SK-N-MC (cell line): Measurements from ENCODE around the gene GABRD.

Experiments
- DNase-seq: peaks from one replicate; pipeline ENCODE4 v3.0.0-alpha.2; 2011; ENCODE audit warnings: low read depth, low spot score
- H3K27ac ChIP-seq: fragments of 200-600 bp; sonication (generic); 2 replicates; pipeline ENCODE4 v1.5.1; 2016; ENCODE audit warnings: mixed run types
- H3K36me3 ChIP-seq: fragments of 200-600 bp; sonication (generic); 2 replicates; pipeline ENCODE4 v1.6.1; 2017; ENCODE audit warnings: antibody characterized with exemption, low read length, mixed read lengths; ENCODE audit not compliant: insufficient read depth
- H3K4me3 ChIP-seq: fragments of 200-600 bp; sonication (generic); 2 replicates; pipeline ENCODE4 v1.5.1; 2016
- H3K9ac ChIP-seq: fragments of 200-600 bp; sonication (generic); 2 replicates; pipeline ENCODE4 v1.8.0; 2017; ENCODE audit warnings: mixed run types, mixed read lengths; ENCODE audit not compliant: insufficient read length
- H3K9me3 ChIP-seq: fragments of 200-600 bp; sonication (generic); 2 replicates; pipeline ENCODE4 v1.6.1; 2017; ENCODE audit warnings: low read depth, mild to moderate bottlenecking, antibody characterized with exemption, low read length, moderate library complexity, mixed read lengths
- EZH2 ChIP-seq: fragments of 200-600 bp; sonication (generic); IDR thresholded peaks from one replicate; pipeline ENCODE4 v1.6.1; 2017; ENCODE audit warnings: antibody characterized with exemption
- FOXP2 ChIP-seq: optimal IDR thresholded peaks from 2 replicates; pipeline ENCODE3; 2011; ENCODE audit warnings: mild to moderate bottlenecking, moderate library complexity; ENCODE audit not compliant: insufficient read depth; ENCODE audit errors: extremely low read length, control extremely low read depth
- POLR2AphosphoS5 ChIP-seq: IDR thresholded peaks from 2 replicates; pipeline ENCODE4 v1.6.1; 2012; ENCODE audit warnings: mild to moderate bottlenecking, low read depth, low read length, borderline replicate concordance

Gene GABRD

GRCh38 chr1:2046174-2046917 lies 27.2 kb downstream of the GABRD start:
- Histone ChIP-seq H3K9me3 (no peaks in the 10 kb centered on the region), H3K4me3 (no peak overlapping the region), H3K27ac (no peak overlapping the region), H3K36me3 (no peaks in the 10 kb centered on the region), H3K9ac (no peak overlapping the region)
- DNase-seq = no peak
- TF ChIP-seq EZH2 (no peak), POLR2AphosphoS5 (no peak), FOXP2 (no peak)

- H3K4me3 ChIP-seq = no peak overlapping the region
- no peak for DNase-seq
These were observed 28.0 kb downstream of the GABRD start for GRCh38 chr1:2046953-2047748.

GRCh38 chr1:2047749-2048729 lies 28.9 kb downstream of the GABRD start:
- H3K36me3 ChIP-seq = no peaks in the 10 kb centered on the region
- no peak overlapping the region for H3K27ac ChIP-seq
- H3K9ac ChIP-seq = no peak overlapping the region
- no peak overlapping the region for H3K4me3 ChIP-seq
- no peaks in the 10 kb centered on the region for H3K9me3 ChIP-seq
- no peak for DNase-seq
- TF ChIP-seq FOXP2 (no peak), POLR2AphosphoS5 (no peak), EZH2 (no peak)

More at GRCh38 chr1:2046953-2047748, 28.0 kb downstream of the GABRD start:
- Histone ChIP-seq H3K9me3 (no peaks in the 10 kb centered on the region), H3K27ac (no peak overlapping the region), H3K36me3 (no peaks in the 10 kb centered on the region), H3K9ac (no peak overlapping the region)
- no peak for TF ChIP-seq FOXP2
- TF ChIP-seq EZH2 = no peak
- TF ChIP-seq POLR2AphosphoS5 = no peak

- TF ChIP-seq EZH2 (no peak), FOXP2 (no peak), POLR2AphosphoS5 (no peak)
- no peaks in the 10 kb centered on the region for H3K36me3 ChIP-seq
- H3K4me3 ChIP-seq = peak overlapping the region; percentile 72
- H3K27ac ChIP-seq = no peak overlapping the region
- DNase-seq = no peak
- H3K9me3 ChIP-seq = no peaks in the 10 kb centered on the region
- H3K9ac ChIP-seq = no peak overlapping the region
These were observed 30.1 kb downstream of the GABRD start for GRCh38 chr1:2049225-2049717.

- Histone ChIP-seq H3K36me3 (no peaks in the 10 kb centered on the region), H3K27ac (no peak within 1 kb of the TSS), H3K4me3 (peak within 1 kb of the TSS; percentile 72), H3K9ac (no peak within 1 kb of the TSS), H3K9me3 (no peaks in the 10 kb centered on the region)
- no peak for DNase-seq
- no peak for TF ChIP-seq POLR2AphosphoS5
- no peak for TF ChIP-seq FOXP2
- TF ChIP-seq EZH2 = no peak
These were observed 30.7 kb downstream of the GABRD start, which contains the start of gene PRKCZ for GRCh38 chr1:2049718-2050431. TSS of gene PRKCZ (plus strand) at chr1:2050411. CDS start at chr1:2050631, 220 bp downstream.

- TF ChIP-seq EZH2 (no peak), POLR2AphosphoS5 (no peak), FOXP2 (no peak)
- no peak overlapping the region for H3K27ac ChIP-seq
- peak overlapping the region; percentile 58 for H3K4me3 ChIP-seq
- no peaks in the 10 kb centered on the region for H3K36me3 ChIP-seq
- H3K9me3 ChIP-seq = no peaks in the 10 kb centered on the region
- no peak overlapping the region for H3K9ac ChIP-seq
- DNase-seq = no peak
These were observed 31.3 kb downstream of the GABRD start for GRCh38 chr1:2050461-2050792.

- Histone ChIP-seq H3K4me3 (peak overlapping the region; percentile 58), H3K9ac (no peak overlapping the region), H3K36me3 (no peaks in the 10 kb centered on the region), H3K27ac (no peak overlapping the region), H3K9me3 (no peaks in the 10 kb centered on the region)
- no peak for DNase-seq
- TF ChIP-seq POLR2AphosphoS5 = no peak
- no peak for TF ChIP-seq EZH2
These were observed 31.9 kb downstream of the GABRD start for GRCh38 chr1:2050793-2051682.
